IPS-18a (cell line): Measurements from ENCODE around the gene KLF7.

Source experiments
- H3K27ac ChIP-seq: one replicate; pipeline ENCODE4 v1.5.1; 2013; ENCODE audit warnings: low read length
- H3K27me3 ChIP-seq: one replicate; pipeline ENCODE4 v1.6.1; 2013; ENCODE audit warnings: mild to moderate bottlenecking, low read length; ENCODE audit not compliant: control insufficient read depth, insufficient read depth
- H3K36me3 ChIP-seq: one replicate; pipeline ENCODE4 v1.6.1; 2013; ENCODE audit warnings: low read depth, low read length; ENCODE audit not compliant: control insufficient read depth
- H3K4me1 ChIP-seq: one replicate; pipeline ENCODE4 v1.6.1; 2013; ENCODE audit warnings: low read depth, low read length; ENCODE audit not compliant: control insufficient read depth
- H3K4me3 ChIP-seq: one replicate; pipeline ENCODE4 v1.5.1; 2013; ENCODE audit warnings: low read length
- H3K9ac ChIP-seq: one replicate; pipeline ENCODE4 v1.6.1; 2013; ENCODE audit warnings: mild to moderate bottlenecking, low read length, moderate library complexity
- H3K9me3 ChIP-seq: one replicate; pipeline ENCODE4 v1.6.1; 2013; ENCODE audit warnings: low read depth, low read length; ENCODE audit not compliant: control insufficient read depth

Gene KLF7

DNA sequence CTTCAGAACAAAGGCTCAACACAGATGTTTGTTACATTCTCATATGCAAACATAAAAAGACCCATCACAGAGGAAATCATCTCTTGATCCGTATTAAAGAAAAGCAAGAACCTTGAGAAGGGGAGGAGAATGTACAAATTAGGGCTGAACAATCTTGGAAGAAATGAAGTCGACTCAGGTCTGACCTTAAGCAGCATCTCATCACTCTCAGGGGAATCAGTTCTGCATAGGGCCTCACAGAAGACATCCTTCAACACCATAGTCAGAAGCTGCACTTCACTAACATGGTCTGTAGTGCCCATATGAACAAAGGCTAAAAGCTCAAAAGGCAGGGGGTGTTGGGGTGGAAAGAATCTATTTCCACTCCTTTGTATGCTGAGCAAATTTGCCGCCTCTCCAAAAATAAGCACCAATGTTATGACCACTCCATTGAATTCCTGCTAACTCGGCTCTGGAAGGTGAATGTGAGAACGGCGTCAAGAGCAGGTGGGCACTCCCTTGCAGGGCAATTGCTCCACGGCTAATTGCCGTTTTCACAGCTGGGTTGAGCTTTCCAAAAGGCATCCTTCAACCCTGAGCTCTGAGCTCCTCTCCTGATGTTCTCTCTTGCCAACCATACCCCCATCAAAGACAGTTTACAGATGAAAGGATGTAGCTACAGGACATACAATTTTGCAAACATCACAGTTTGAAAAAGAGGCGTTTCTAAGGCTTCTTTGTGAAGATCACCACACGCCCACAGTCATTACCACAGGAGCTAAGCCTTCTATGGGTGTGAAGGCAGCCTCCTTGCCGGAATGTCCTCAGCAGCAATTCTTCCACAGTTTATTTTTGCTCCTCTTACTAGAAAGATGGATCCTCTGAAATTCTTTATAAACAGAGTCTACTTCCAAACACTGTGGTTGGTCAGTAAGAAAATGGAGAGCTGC, 10.0 kb downstream of the KLF7 start:
- Histone ChIP-seq H3K27ac (no peak overlapping the region), H3K9ac (no peak overlapping the region), H3K9me3 (no peaks in the 10 kb centered on the region), H3K4me3 (no peak overlapping the region), H3K27me3 (no peaks in the 10 kb centered on the region), H3K36me3 (no peaks in the 10 kb centered on the region), H3K4me1 (peaks cover 70% of the 10 kb centered on the region)

DNA sequence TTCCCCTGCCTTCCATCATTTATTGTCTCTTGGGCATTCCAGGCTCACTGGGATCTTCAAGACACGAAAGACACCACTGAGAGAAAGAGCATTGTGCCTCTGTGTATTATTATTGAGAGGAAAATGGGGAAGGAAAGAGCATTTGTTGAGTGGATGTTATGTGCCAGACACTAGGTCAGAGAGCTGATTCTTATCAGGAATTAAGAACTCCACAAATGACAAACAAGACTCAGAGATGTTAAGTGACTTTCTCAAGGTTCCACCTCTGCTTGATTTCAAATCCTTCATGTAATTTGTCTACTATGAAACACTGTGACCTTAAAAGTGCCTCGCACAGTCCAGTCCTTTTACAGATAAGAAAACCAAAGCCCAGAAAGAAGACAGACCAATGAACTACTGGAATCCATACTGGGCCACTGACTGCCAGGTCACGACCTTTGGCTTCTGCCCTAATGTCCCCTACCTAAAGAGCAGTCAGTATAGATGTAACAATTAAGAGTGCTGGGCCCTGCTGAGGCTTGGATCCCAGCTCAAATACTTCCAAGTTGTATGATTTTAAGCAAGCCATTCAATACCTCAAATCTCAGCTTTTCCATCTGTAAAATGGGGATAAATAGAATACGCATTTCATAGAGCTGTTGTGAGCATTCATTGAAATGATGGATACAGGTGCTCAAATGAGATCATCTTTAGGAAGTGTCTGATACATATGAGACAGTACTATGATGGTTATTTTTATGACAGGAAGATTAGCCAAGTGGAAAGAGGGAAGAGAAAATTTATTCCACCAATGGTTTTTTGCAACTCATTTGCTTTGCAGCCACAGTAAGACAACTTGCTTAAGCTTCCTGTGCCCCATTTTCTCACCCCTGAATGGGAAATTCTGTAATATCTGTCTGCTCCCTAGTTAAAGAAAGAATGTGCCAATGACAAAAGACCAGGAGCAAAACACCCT, 10.9 kb downstream of the KLF7 start:
- H3K4me3 ChIP-seq = no peak overlapping the region
- H3K4me1 ChIP-seq = peaks cover 69% of the 10 kb centered on the region
- no peaks in the 10 kb centered on the region for H3K27me3 ChIP-seq
- no peaks in the 10 kb centered on the region for H3K9me3 ChIP-seq
- no peaks in the 10 kb centered on the region for H3K36me3 ChIP-seq
- H3K9ac ChIP-seq = no peak overlapping the region
- no peak overlapping the region for H3K27ac ChIP-seq

DNA sequence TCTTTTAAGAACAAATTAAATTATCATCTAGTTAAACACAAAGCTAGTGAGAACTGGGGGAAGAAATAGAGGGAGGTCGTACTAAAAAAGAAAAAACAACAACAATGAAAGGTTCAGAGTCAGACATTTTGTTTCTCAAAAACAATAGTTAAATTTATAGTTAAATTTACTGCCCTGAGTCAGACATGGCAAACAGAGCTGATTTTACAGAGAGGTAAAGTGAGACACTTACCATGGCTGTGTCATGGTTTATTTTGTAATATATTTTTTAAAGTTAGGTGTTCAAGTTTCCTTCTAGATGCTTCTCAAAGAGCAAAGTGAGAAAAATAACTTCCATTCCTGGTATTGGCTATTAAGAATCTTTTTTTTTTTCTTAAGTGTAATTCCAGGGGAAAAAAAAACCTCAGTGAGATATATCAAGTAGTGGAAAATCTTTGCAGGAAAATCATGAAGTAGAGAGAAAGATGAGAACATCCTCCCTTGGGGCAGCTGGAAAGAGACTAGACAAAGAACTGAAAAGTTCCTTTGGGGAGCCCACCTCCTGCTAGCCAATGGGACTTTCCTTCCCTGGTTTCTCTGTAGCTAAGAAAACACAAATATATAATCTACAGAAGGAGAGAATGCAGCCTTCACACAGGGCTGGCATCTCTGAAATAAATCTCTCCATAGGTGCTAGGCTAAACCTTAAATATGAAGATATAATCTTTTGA, 12.3 kb downstream of the KLF7 start:
- Histone ChIP-seq H3K27me3 (no peaks in the 10 kb centered on the region), H3K4me3 (peak overlapping the region; percentile 21), H3K9me3 (no peaks in the 10 kb centered on the region), H3K9ac (no peak overlapping the region), H3K27ac (no peak overlapping the region), H3K4me1 (peaks cover 70% of the 10 kb centered on the region), H3K36me3 (no peaks in the 10 kb centered on the region)

DNA sequence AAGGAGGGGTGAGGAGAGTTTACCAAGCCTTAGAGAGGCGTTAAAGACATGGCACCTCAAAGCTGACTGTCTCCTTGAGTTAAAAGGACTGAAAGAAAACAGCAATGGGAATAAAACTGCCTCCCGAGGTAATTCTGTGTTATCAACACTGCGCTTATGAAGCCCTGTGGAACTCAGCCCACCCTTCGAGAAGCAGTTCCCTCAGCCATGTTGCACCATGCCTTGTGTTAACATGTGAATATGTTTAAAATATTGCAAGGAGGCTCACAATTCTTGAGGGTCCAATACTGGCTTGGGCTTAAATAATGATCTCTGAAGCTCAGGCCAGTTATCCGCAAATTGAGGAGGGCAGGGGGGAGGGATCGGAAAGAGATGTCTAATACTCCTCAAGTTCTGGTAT, 14.7 kb downstream of the KLF7 start:
- Histone ChIP-seq H3K9me3 (no peaks in the 10 kb centered on the region), H3K27ac (no peak overlapping the region), H3K36me3 (no peaks in the 10 kb centered on the region), H3K27me3 (no peaks in the 10 kb centered on the region), H3K4me1 (peaks cover 67% of the 10 kb centered on the region), H3K9ac (peak overlapping the region; percentile 15), H3K4me3 (no peak overlapping the region)

DNA sequence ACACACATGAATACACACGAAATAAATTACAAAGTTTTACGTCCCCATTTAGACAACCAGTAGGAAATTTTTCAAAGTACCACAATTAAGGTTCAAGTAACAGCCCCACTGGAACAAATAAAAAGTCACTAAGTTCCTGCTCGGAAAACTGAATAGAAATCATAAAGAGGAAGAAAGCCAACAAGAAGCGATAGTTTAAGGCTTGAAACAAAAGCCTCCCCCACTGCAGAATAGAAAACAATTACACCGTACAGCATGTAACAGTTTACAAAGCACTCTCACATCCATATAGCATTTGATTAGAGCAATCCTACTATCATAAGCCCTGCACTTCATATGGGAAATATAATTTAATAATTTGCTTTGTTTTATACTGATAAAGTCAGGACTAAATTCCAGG, 15.5 kb downstream of the KLF7 start:
- Histone ChIP-seq H3K9ac (no peak overlapping the region), H3K27me3 (no peaks in the 10 kb centered on the region), H3K9me3 (no peaks in the 10 kb centered on the region), H3K4me3 (no peak overlapping the region), H3K36me3 (no peaks in the 10 kb centered on the region), H3K4me1 (peaks cover 59% of the 10 kb centered on the region), H3K27ac (no peak overlapping the region)

DNA sequence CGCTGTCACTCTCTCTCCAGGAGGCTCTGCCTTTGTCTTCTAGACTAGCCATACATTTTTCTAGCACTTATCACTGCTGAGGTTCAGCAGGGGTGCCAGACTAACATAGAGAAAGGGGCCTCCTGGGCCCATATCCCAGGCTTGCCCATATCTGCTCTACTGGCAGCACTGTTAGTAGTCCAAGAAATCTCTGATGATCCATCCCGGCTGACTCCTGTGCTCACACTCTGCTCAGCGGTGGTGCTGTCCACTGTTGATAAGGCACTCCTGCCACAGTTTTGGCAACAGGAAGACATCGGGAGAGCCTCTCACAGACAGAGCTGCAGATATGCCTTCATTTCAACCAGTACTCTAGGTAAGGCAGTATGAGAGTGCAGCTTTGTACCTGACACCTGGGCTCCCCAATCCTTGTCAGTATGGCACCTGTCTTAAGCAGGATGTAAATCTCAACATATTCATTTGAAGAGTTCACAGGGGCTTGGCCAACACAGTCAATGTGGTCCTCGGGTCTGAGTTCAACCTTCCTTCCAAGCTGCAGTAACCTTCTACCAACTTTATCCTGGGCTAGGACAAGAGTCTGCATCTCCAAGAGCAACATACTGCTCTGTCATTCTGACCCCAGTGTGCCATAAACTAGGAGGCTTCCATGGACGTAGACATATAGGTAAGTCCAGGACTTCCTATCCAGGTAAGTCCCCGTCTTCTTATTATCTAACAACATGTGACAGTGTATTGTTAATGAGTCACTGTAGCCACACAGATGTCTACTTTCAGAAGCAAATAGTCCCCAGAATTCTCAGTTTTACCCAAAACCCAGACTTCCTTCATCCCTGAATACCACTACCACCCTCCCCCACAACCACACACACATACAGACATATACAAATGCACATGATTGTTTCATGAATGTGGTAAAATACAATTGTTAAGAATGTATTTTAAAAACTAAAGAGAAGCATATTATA, 16.2 kb downstream of the KLF7 start:
- Histone ChIP-seq H3K27ac (no peak overlapping the region), H3K36me3 (no peaks in the 10 kb centered on the region), H3K9me3 (no peaks in the 10 kb centered on the region), H3K4me3 (no peak overlapping the region), H3K27me3 (no peaks in the 10 kb centered on the region), H3K4me1 (peaks cover 53% of the 10 kb centered on the region), H3K9ac (no peak overlapping the region)

DNA sequence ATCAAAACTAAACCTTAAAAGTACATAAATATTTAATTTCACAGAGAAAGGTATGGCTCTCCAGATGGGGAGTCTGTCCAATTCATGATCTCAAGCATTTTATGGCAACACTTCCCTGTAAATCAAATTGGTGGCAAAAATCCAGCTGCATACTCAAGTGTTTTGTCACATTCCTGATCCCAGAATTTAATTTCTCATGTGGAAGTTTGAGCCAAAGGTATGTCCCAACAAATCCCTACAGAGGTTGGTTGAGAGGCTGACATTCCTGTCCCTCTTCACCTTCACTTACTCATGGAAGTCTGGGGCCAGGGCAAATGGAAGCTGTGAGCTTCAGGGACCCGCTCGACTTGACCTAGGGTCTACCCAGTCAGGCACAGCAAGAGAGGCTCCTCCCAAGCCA, 17.7 kb downstream of the KLF7 start:
- H3K9me3 ChIP-seq = no peaks in the 10 kb centered on the region
- no peaks in the 10 kb centered on the region for H3K36me3 ChIP-seq
- peaks cover 51% of the 10 kb centered on the region for H3K4me1 ChIP-seq
- H3K27ac ChIP-seq = no peak overlapping the region
- H3K27me3 ChIP-seq = no peaks in the 10 kb centered on the region
- H3K4me3 ChIP-seq = no peak overlapping the region
- no peak overlapping the region for H3K9ac ChIP-seq

DNA sequence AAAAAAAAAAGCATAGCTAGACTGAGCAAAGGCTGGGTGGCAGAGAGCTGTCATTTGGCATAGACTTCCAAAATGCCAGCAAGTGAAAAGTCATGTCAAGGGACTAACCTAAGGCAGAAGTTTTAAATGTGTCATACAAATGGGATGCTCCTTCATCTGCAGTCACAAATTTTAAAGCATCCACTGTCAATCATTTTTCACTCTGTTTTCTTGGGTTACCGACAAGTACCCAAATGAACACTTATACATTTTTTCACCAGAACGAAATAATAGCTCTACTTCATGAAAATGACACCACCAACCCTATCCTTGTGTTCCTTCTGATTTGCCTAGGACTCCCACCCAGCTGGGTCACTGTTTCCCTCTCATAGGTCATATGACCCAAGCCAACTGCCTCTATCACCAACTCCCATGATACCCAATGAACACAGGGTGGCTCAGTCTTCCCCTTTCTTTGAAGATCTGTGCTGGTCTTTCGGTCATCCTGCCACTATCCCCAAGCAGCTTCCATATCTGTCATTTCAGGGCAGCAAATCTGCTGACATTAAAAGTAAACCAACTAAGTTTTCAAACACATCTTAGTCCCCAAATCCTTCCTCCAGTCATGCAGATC, 21.5 kb downstream of the KLF7 start:
- Histone ChIP-seq H3K9me3 (no peaks in the 10 kb centered on the region), H3K27ac (no peak overlapping the region), H3K27me3 (no peaks in the 10 kb centered on the region), H3K4me1 (peaks cover 32% of the 10 kb centered on the region), H3K9ac (no peak overlapping the region), H3K4me3 (no peak overlapping the region), H3K36me3 (no peaks in the 10 kb centered on the region)

DNA sequence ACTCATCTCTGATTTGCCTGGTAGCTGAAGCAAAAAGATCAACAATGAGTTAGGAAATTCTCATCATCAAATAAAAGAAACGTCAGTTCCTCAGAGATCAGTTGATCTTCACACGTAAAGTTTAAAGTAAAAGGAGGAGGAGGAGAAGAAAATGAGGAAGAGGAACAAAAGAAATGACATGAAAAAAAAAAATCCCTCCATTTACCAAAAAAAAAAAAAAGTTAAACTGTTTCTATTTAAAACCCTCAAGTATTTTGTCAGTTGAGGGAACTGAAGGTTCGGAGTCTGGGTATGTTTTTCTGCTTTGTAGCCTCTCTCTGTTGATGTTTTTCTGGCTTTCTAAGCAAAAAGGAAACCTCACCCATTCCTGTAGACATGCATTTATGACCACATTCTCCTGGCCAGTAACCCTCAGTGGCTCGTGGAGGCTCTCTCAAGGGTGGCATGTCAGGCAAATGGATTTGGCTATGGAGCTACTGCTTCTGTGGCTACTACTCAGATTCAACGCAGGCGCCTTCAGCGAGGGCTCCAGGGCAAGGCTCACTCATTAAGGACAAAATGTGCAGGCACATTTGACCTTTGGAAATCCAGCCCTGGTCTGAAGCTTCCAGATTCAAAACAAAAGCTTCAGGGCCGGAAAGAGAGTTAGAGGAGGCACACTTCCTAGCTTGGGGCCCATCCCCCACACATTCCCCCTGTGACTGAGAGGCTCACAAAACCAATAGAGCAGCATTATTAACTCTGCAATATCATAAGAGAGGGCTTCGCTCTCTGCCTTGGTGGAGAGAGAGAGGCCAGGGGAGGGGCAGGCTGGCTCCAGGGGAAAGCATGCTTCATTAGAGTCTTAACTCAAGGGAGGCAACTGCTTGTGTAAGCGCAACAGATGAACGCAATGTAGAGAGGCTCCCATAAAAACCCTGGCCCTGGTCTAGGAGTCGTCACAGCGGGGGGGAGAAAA, 22.3 kb downstream of the KLF7 start:
- no peak overlapping the region for H3K4me3 ChIP-seq

More for the DNA sequence above, 22.3 kb downstream of the KLF7 start:
- Histone ChIP-seq H3K27me3 (no peaks in the 10 kb centered on the region), H3K27ac (peak overlapping the region; percentile 11), H3K36me3 (no peaks in the 10 kb centered on the region), H3K9ac (no peak overlapping the region), H3K4me1 (peaks cover 29% of the 10 kb centered on the region), H3K9me3 (no peaks in the 10 kb centered on the region)
